Naive thymus-derived CD8-positive, alpha-beta T cell (primary cell): Measurements from ENCODE around the gene MAP2K7. TPM values are rescaled to one million over a fixed set of nuclear protein-coding genes. Genes with fewer than 3 reads are reported as not detected.
"Not testable (repeated sequence)": the region's sequence is repeated elsewhere in the genome, so short reads cannot be mapped to it uniquely, and the experiment has no call there.

ENCODE experiments used
- ATAC-seq, 2 donors: fragments of 150-1000 bp; cut with Tn5 transposase in 1 of 2; sonication (Bioruptor Pico), chemical (Tn5 transposase) in 1 of 2; 1 replicate in 1 of 2; 2 replicates in 1 of 2; pipeline ENCODE4 v1.10.0; 2021; ENCODE audit warnings: mild to moderate bottlenecking in 2 of 2, moderate library complexity in 2 of 2
- POLR2A ChIA-PET: fragments of 350-600 bp; sonication (Branson Sonifier 250); formaldehyde crosslinking; loops from one replicate; lab custom pipeline; 2021; ENCODE audit warnings: antibody characterized with exemption; lab: Charles Lee
- DNase-seq, 10 donors: peaks; one replicate each; pipeline versions ENCODE4 v3.0.0 to v3.0.0-alpha.2; 2020 to 2022
- H3K27ac Mint-ChIP-seq, 10 donors: one replicate each; pipeline ENCODE4 v1.8.0; 2020 to 2022; ENCODE audit warnings: mild to moderate bottlenecking in 10 of 10, mixed read lengths in 10 of 10, moderate library complexity in 4 of 10, inconsistent platforms in 1 of 10
- H3K27me3 Mint-ChIP-seq, 5 donors: one replicate each; pipeline ENCODE4 v1.8.0; 2021 to 2022; ENCODE audit warnings: mixed read lengths in 5 of 5
- H3K36me3 Mint-ChIP-seq, 3 donors: one replicate each; pipeline ENCODE4 v1.8.0; 2020 to 2022; ENCODE audit warnings: mixed read lengths in 3 of 3, mild to moderate bottlenecking in 2 of 3, inconsistent platforms in 1 of 3
- H3K4me1 Mint-ChIP-seq, 4 donors: one replicate each; pipeline ENCODE4 v1.8.0; 2021 to 2022; ENCODE audit warnings: mixed read lengths in 4 of 4
- H3K4me3 Mint-ChIP-seq, 10 donors: one replicate each; pipeline ENCODE4 v1.8.0; 2020 to 2022; ENCODE audit warnings: mild to moderate bottlenecking in 10 of 10, mixed read lengths in 10 of 10, moderate library complexity in 6 of 10, inconsistent platforms in 1 of 10
- H3K9me3 Mint-ChIP-seq, 9 donors: one replicate each; pipeline ENCODE4 v1.8.0; 2020 to 2022; ENCODE audit warnings: mixed read lengths in 9 of 9, mild to moderate bottlenecking in 3 of 9, inconsistent platforms in 1 of 9, moderate library complexity in 1 of 9
- polyA plus RNA-seq, 3 donors: library from polyadenylated mRNA; unstranded; fragments of 300-500 nt; fragmentation: Illumina TruSeq; gene quantifications; one replicate each; pipeline ENCODE4 v1.2.3, GENCODE V29; 2021
- total RNA-seq, 8 experiments: library from RNA in 2 of 8; stranded (reverse) in 2 of 8; gene quantifications; one replicate each; pipeline ENCODE4 v1.2.3 and lab custom pipeline; 2021 to 2026

Gene MAP2K7
- total RNA-seq: 10 to 100 TPM; 85.7 to 86.9 TPM
- polyA plus RNA-seq: 1 to 10 TPM; 1.8 to 5.1 (median 2.3) TPM
- total RNA-seq (lab: John Stamatoyannopoulos, UW): 40.5 to 56.4 (median 47.0) reads per million in 6 experiments

GRCh38 chr19:7903244-7904073 lies at the start of gene MAP2K7:
Gene MAP2K7, plus strand, starts transcription at chr19:7903877. Its CDS starts 68 bp downstream, at chr19:7903945.
- Mint-ChIP-seq H3K36me3 (peaks cover 0 to 11% (median 6%) of the 10 kb centered on the region in 3 donors), H3K9me3 (peaks cover 0 to 3% (median 0%) of the 10 kb centered on the region in 9 donors), H3K27me3 (peaks cover 0 to 6% (median 0%) of the 10 kb centered on the region in 5 donors), H3K27ac (peak within 1 kb of the TSS; percentile 91 to 99 (median 96)), H3K4me3 (peak within 1 kb of the TSS; percentile 84 to 95 (median 90)), H3K4me1 (peaks cover 16 to 46% (median 42%) of the 10 kb centered on the region in 4 donors)
- ATAC-seq (peak; percentile 83 to 85), DNase-seq (peak; percentile 100)
- POLR2A ChIA-PET: interaction anchor here (0.6 to 3.0 kb wide), 20 partner anchors 9 to 1132 kb away, joined by 3 to 69 read pairs (median 3); partner anchors contain the start of genes NDUFA7, PET100, RPS28 and SNAPC2

- Mint-ChIP-seq H3K36me3 (peaks cover 0 to 2% (median 0%) of the 10 kb centered on the region in 3 donors), H3K9me3 (no peaks in the 10 kb centered on the region), H3K27me3 (peaks cover 0 to 10% (median 0%) of the 10 kb centered on the region in 5 donors), H3K27ac (peak overlapping the region in 1 of 10 donors; percentile 52), H3K4me3 (no peak overlapping the region), H3K4me1 (peaks cover 0 to 10% (median 8%) of the 10 kb centered on the region in 4 donors)
- no peak for DNase-seq
- no peak for ATAC-seq
- POLR2A ChIA-PET: no interaction called here
These were observed 48.1 kb upstream of the MAP2K7 start for GRCh38 chr19:7855426-7856108.

GRCh38 chr19:7856109-7856591 lies 47.5 kb upstream of the MAP2K7 start:
- Mint-ChIP-seq H3K36me3 (peaks cover 0 to 2% (median 0%) of the 10 kb centered on the region in 3 donors), H3K9me3 (no peaks in the 10 kb centered on the region), H3K4me3 (no peak overlapping the region), H3K27ac (no peak overlapping the region), H3K4me1 (peaks cover 3 to 10% (median 9%) of the 10 kb centered on the region in 4 donors), H3K27me3 (peaks cover 0 to 13% (median 0%) of the 10 kb centered on the region in 5 donors)
- no peak for DNase-seq
- ATAC-seq: no peak
- POLR2A ChIA-PET: no interaction called here

DNA sequence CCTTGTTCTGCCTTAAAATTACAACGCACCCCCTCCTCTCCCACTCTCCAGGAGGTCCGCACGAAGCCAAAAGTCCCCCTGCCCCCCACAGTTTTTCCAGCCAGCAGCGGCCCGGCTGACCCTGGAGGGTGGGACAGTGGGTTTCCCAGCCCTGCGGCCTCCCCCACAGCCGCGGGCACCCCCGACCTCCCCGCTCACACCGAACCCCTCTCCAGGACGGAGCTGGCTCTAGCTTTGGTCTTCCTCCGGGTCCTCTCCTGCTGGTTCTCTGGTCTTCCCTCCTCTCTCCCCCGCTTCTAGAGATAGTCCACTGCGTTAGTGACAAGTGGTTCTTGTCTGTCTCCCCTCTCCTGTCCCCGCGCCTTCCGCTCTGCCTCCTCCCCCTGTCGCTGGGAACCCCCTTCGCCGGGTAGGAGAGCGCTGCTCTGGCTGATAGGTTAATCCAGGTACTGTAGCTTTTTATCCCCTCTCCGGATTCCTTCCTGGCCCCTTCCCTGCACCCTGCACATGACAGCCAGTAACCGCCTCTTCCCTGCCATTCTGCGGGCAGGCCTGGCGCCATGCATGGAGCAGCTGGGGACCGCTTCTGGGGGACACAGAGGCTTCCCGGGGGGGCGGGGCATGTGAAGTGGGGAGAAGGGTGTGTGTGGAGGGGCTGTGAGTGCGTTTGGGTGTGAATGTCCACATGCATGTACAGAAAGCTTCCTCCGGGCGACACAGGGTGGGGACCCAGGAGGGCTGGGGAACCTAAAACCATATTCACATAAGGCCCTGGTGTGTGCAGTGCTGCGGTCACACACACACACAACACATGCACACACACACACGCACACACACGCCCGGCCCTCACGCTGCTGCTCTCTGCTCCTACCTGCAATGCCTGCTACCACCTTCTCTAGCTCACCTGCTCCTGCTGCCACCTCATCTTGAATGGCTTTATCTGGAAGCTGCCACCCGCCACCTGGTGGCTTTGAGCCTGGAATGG lies 46.7 kb upstream of the MAP2K7 start:
- H3K4me1 Mint-ChIP-seq: peaks cover 8 to 16% (median 10%) of the 10 kb centered on the region in 4 donors
- POLR2A ChIA-PET: interaction anchor here (1.4 kb wide), 1 partner anchor 12 kb away, joined by 7 read pairs; no protein-coding TSS in a partner anchor
- peaks cover 0 to 2% (median 0%) of the 10 kb centered on the region in 3 donors for H3K36me3 Mint-ChIP-seq
- no peaks in the 10 kb centered on the region for H3K9me3 Mint-ChIP-seq
- H3K27me3 Mint-ChIP-seq: peaks cover 0 to 18% (median 0%) of the 10 kb centered on the region in 5 donors
- H3K27ac Mint-ChIP-seq: peak overlapping the region in 1 of 10 donors; percentile 34
- ATAC-seq (no peak), DNase-seq (no peak)
- no peak overlapping the region for H3K4me3 Mint-ChIP-seq

DNA sequence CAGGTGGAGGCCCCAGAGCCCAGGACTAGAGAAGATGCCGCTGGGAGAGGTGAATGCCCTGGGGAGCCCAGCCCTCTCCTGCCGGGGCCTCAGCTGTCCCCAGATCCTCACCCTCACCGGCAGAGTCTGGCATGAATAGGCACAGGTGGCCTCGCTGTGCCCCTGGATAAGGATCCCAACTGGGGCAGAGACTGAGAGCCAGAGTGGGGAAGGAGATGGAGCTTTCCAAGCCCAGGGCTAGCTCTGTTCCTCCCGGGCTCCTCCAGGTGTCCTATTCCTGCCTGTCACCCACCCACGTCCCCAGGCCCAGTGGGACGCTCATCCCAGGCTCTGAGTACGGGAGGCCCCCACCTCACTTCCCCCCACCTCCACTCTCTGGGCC lies 46.0 kb upstream of the MAP2K7 start:
- no peak overlapping the region for H3K27ac Mint-ChIP-seq
- ATAC-seq: no peak
- H3K36me3 Mint-ChIP-seq: peaks cover 0 to 2% (median 0%) of the 10 kb centered on the region in 3 donors
- POLR2A ChIA-PET: interaction anchor here (0.7 to 1.4 kb wide), 3 partner anchors 12 to 185 kb away, joined by 3 to 7 read pairs (median 3); partner anchors contain the start of gene SNAPC2
- H3K4me1 Mint-ChIP-seq: peaks cover 8 to 17% (median 10%) of the 10 kb centered on the region in 4 donors
- no peak overlapping the region for H3K4me3 Mint-ChIP-seq
- no peak for DNase-seq
- peaks cover 0 to 18% (median 0%) of the 10 kb centered on the region in 5 donors for H3K27me3 Mint-ChIP-seq
- H3K9me3 Mint-ChIP-seq: no peaks in the 10 kb centered on the region

- ATAC-seq: peak in 1 of 2 donors; percentile 15
- Mint-ChIP-seq H3K4me3 (peak overlapping the region in 1 of 10 donors; percentile 50), H3K9me3 (no peaks in the 10 kb centered on the region), H3K27me3 (peaks cover 0 to 18% (median 0%) of the 10 kb centered on the region in 5 donors), H3K27ac (no peak overlapping the region), H3K36me3 (peaks cover 0 to 2% (median 0%) of the 10 kb centered on the region in 3 donors), H3K4me1 (peaks cover 3 to 13% (median 7%) of the 10 kb centered on the region in 4 donors)
- POLR2A ChIA-PET: interaction anchor here (0.7 to 0.9 kb wide), 2 partner anchors 62 to 186 kb away, joined by 3 read pairs; partner anchors contain the start of gene SNAPC2
- DNase-seq: peak in 1 of 10 donors; percentile 17
These were observed 45.4 kb upstream of the MAP2K7 start for GRCh38 chr19:7858109-7858770.

DNA sequence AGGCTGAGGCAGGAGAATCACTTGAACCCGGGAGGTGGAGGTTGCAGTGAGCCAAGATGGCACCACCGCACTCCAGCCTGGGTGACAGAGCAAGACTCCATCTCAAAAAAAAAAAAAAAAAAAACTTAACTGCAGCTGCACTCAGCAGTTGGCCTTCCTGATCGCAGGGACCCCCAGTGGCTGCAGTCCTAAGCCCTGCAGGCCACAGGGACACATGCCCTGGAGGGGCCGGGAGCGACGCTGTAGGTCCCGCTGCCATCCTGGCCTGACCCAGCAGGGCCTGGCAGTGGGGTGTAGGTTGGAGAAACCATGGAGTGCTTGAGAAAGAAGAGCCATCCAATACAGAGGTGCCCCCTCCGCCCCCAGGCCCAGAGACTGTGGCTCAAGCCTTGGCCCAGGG lies 44.6 kb upstream of the MAP2K7 start:
- not testable (repeated sequence) for ATAC-seq, H3K27ac Mint-ChIP-seq

DNA sequence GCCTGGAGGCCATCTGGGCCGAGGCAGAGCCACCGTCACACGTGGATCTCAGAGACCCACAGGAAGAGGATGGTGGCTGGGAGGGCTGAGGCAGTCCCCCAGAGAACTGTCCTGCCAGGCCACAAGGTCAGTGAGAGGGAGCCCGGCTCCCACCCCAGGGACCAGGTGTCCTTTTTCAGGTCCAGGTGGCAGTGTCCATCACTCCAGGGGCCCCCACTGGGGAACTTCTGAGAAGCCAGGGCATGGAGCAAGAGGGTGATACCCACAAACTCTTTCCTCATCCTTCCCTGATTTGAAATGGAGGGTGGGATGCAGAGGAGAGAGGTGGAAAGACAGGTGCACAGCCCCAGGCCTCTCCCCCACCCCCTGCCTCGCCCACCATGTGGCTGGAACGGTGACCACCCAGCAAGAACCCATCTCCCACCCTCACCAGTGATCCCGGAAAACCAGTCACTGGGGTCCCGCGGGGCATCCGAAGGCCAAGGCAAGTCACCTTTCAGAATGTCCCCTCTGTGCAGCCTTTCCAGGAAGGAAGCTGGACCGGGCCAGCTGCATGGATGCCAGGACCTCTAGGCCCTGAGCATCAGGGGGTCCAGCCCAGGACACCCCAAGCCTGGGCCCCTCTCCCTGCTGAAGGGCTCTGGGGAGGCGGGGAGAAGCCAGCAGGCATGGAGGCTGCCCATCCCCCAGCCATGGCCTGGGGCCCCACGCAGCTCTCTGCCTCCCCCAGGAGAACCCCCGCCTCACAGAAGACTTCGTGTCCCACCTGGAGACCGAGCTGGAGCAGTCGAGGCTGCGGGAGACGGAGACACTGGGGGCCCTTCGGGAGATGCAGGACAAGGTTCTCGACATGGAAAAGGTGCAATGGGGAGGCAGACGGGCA lies 43.6 kb upstream of the MAP2K7 start:
- Mint-ChIP-seq H3K27me3 (peaks cover 0 to 18% (median 0%) of the 10 kb centered on the region in 5 donors), H3K4me1 (peaks cover 5 to 16% (median 12%) of the 10 kb centered on the region in 4 donors), H3K9me3 (no peaks in the 10 kb centered on the region), H3K4me3 (peak overlapping the region in 2 of 10 donors; percentile 26 to 49), H3K36me3 (peaks cover 0 to 2% (median 0%) of the 10 kb centered on the region in 3 donors), H3K27ac (no peak overlapping the region)
- POLR2A ChIA-PET: interaction anchor here (2.3 kb wide), 1 partner anchor 9 kb away, joined by 10 read pairs; no protein-coding TSS in a partner anchor
- DNase-seq (no peak), ATAC-seq (no peak)

More for the DNA sequence above, 44.6 kb upstream of the MAP2K7 start:
- Mint-ChIP-seq H3K27me3 (peaks cover 0 to 18% (median 0%) of the 10 kb centered on the region in 5 donors), H3K4me1 (peaks cover 0 to 12% (median 5%) of the 10 kb centered on the region in 4 donors)
- H3K4me3 Mint-ChIP-seq, H3K9me3 Mint-ChIP-seq, H3K36me3 Mint-ChIP-seq, DNase-seq: not testable (repeated sequence)
- POLR2A ChIA-PET: interaction anchor here (0.8 kb wide), 1 partner anchor 10 kb away, joined by 4 read pairs; no protein-coding TSS in a partner anchor

- H3K4me1 Mint-ChIP-seq: peaks cover 8 to 22% (median 18%) of the 10 kb centered on the region in 4 donors
- peaks cover 0 to 2% (median 0%) of the 10 kb centered on the region in 3 donors for H3K36me3 Mint-ChIP-seq
- ATAC-seq (no peak), DNase-seq (no peak)
- H3K27ac Mint-ChIP-seq: peak overlapping the region in 1 of 10 donors; percentile 71
- peaks cover 0 to 15% (median 0%) of the 10 kb centered on the region in 5 donors for H3K27me3 Mint-ChIP-seq
- POLR2A ChIA-PET: interaction anchor here (0.6 to 2.3 kb wide), 3 partner anchors 8 to 14 kb away, joined by 6 to 10 read pairs (median 6); no protein-coding TSS in a partner anchor
- H3K4me3 Mint-ChIP-seq: peak overlapping the region in 6 of 10 donors; percentile 7 to 76 (median 51)
- no peaks in the 10 kb centered on the region for H3K9me3 Mint-ChIP-seq
These were observed 42.7 kb upstream of the MAP2K7 start for GRCh38 chr19:7860714-7861618.
